ENCODE results near the gene FAM185A. TPM values are rescaled to one million over a fixed set of nuclear protein-coding genes. Genes with fewer than 3 reads are reported as not detected.

Gene FAM185A
- total RNA-seq, 1 donor from 2014 or later, result 5.8 TPM

DNA sequence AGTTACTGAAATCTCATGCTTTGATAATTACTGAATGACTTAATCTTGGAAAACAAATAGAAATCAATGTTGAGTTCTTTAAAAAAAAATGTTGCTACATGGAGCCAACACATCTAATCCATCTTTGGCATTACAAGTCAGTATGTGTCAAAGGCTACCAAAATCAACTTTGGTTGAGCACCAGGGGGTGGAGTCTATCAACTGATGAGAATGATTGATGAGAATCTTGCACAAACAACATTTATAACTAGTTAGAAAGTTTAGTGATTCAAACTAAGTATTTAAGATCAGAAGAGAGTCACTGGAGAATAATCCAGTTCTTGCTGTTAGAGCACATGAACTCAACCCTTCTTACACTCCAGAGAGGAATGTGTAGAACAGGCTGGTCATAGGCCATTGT, 93.5 kb downstream of the FAM185A start:
- Mint-ChIP-seq H3K4me3 (no peak overlapping the region), H3K27me3 (no peaks in the 10 kb centered on the region), H3K36me3 (ENCODE audit: low read depth) (no peaks in the 10 kb centered on the region), H3K27ac (no peak overlapping the region), H3K4me1 (no peaks in the 10 kb centered on the region), H3K9me3 (no peaks in the 10 kb centered on the region)
- CTCF ChIA-PET, result no interaction called here
- DNase-seq, result no peak
- POLR2A ChIA-PET, result no interaction called here
- ATAC-seq (ENCODE audit: low read depth), result no peak
- intact Hi-C loops (cut with micrococcal nuclease), result no loop called here
- TF ChIP-seq, protein P1, sequence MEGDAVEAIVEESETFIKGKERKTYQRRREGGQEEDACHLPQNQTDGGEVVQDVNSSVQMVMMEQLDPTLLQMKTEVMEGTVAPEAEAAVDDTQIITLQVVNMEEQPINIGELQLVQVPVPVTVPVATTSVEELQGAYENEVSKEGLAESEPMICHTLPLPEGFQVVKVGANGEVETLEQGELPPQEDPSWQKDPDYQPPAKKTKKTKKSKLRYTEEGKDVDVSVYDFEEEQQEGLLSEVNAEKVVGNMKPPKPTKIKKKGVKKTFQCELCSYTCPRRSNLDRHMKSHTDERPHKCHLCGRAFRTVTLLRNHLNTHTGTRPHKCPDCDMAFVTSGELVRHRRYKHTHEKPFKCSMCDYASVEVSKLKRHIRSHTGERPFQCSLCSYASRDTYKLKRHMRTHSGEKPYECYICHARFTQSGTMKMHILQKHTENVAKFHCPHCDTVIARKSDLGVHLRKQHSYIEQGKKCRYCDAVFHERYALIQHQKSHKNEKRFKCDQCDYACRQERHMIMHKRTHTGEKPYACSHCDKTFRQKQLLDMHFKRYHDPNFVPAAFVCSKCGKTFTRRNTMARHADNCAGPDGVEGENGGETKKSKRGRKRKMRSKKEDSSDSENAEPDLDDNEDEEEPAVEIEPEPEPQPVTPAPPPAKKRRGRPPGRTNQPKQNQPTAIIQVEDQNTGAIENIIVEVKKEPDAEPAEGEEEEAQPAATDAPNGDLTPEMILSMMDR (IDR thresholded peaks at IDR 0.05), result no peak

DNA sequence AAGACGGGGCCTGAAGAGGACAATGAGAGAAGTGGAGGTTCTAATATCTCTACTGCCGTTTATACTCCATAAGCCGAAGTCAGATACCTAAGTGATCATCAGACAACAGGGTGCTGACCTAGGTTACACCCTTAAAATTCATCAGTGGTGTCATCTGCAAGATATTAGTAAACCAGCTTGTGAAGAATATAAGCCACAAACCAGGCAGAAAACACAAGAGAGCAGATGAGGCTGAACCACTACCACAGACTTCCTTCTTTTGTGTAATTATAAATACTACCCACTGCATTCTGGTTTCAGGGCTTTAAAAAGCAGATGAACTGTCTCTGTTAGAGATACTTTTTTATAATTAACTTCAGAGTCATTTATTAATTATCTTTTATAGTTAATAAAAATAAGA, 95.1 kb downstream of the FAM185A start:
- Mint-ChIP-seq H3K4me1 (no peaks in the 10 kb centered on the region), H3K9me3 (no peaks in the 10 kb centered on the region), H3K27ac (no peak overlapping the region), H3K27me3 (no peaks in the 10 kb centered on the region), H3K36me3 (ENCODE audit: low read depth) (no peaks in the 10 kb centered on the region), H3K4me3 (no peak overlapping the region)
- TF ChIP-seq, protein P1 (IDR thresholded peaks at IDR 0.05), result no peak
- POLR2A ChIA-PET, result no interaction called here
- intact Hi-C loops (cut with micrococcal nuclease), result no loop called here
- DNase-seq (no peak), ATAC-seq (ENCODE audit: low read depth) (no peak)
- CTCF ChIA-PET, result no interaction called here

GRCh38 chr7:102845346-102845745, 96.5 kb downstream of the FAM185A start:
- CTCF ChIA-PET, result no interaction called here

GRCh38 chr7:102849079-102849478, 100.3 kb downstream of the FAM185A start:
- TF ChIP-seq, protein P1 (IDR thresholded peaks at IDR 0.05), result no peak
- CTCF ChIA-PET, result no interaction called here
- intact Hi-C loops (cut with micrococcal nuclease), result no loop called here

More at GRCh38 chr7:102845346-102845745, 96.5 kb downstream of the FAM185A start:
- no peak overlapping the region for H3K4me3 Mint-ChIP-seq
- no peaks in the 10 kb centered on the region for H3K27me3 Mint-ChIP-seq
- TF ChIP-seq, protein P1 (IDR thresholded peaks at IDR 0.05), result no peak
- intact Hi-C loops (cut with micrococcal nuclease), result no loop called here
- H3K9me3 Mint-ChIP-seq, result no peaks in the 10 kb centered on the region
- POLR2A ChIA-PET, result interaction anchor here (0.5 kb wide), 1 partner anchor 286 kb away, joined by 4 read pairs; no protein-coding TSS in a partner anchor
- H3K4me1 Mint-ChIP-seq, result no peaks in the 10 kb centered on the region
- DNase-seq, result no peak
- H3K27ac Mint-ChIP-seq, result no peak overlapping the region
- no peaks in the 10 kb centered on the region for H3K36me3 Mint-ChIP-seq (ENCODE audit: low read depth)
- no peak for ATAC-seq (ENCODE audit: low read depth)

DNA sequence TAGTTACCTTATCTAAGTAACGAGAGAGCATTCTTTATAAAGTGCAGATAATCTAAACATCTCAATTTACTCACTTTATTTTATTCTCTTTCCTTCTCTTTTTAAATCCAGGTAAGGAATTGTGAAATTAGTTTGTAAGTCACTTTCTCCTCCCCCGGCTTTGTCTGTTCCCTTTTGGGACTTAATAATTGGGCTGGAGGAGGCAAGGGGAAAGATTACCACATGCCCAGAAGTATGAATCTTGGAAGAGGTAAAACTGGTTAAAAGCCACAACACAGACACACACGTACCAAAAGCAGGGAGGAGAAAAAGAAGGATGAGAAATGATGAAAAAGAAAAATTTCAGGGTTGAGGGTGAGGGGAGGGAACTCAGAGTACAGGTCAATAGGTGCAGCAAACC, 100.7 kb downstream of the FAM185A start:
- ChIA-PET CTCF (no interaction called here), POLR2A (no interaction called here)
- intact Hi-C loops (cut with micrococcal nuclease), result no loop called here
- no peaks in the 10 kb centered on the region for H3K27me3 Mint-ChIP-seq
- ATAC-seq (ENCODE audit: low read depth) (no peak), DNase-seq (no peak)
- H3K4me1 Mint-ChIP-seq, result no peaks in the 10 kb centered on the region
- TF ChIP-seq, protein P1 (IDR thresholded peaks at IDR 0.05), result no peak
- no peak overlapping the region for H3K4me3 Mint-ChIP-seq
- H3K36me3 Mint-ChIP-seq (ENCODE audit: low read depth), result no peaks in the 10 kb centered on the region
- H3K27ac Mint-ChIP-seq, result no peak overlapping the region
- peaks cover 6% of the 10 kb centered on the region for H3K9me3 Mint-ChIP-seq

More at GRCh38 chr7:102849079-102849478, 100.3 kb downstream of the FAM185A start:
- no peak for ATAC-seq (ENCODE audit: low read depth)
- Mint-ChIP-seq H3K27ac (no peak overlapping the region), H3K4me1 (no peaks in the 10 kb centered on the region), H3K36me3 (ENCODE audit: low read depth) (no peaks in the 10 kb centered on the region), H3K4me3 (no peak overlapping the region), H3K27me3 (no peaks in the 10 kb centered on the region), H3K9me3 (peaks cover 6% of the 10 kb centered on the region)
- DNase-seq, result no peak
- POLR2A ChIA-PET, result no interaction called here

Measured in activated B cell treated with CpG ODN at 0.5 μM for 24 hours (primary cell).